ENCODE data around the gene HOXA3. TPM values are rescaled to one million over a fixed set of nuclear protein-coding genes. Genes with fewer than 3 reads are reported as not detected.

HOXA3 gene
- polyA plus RNA-seq, 5 donors, result 33.5 to 53.1 (median 39.9) TPM

GRCh38 chr7:27064159-27064558 is 88.2 kb downstream of the HOXA3 start:
- DNase-seq, result peak; percentile 26 to 37

DNA sequence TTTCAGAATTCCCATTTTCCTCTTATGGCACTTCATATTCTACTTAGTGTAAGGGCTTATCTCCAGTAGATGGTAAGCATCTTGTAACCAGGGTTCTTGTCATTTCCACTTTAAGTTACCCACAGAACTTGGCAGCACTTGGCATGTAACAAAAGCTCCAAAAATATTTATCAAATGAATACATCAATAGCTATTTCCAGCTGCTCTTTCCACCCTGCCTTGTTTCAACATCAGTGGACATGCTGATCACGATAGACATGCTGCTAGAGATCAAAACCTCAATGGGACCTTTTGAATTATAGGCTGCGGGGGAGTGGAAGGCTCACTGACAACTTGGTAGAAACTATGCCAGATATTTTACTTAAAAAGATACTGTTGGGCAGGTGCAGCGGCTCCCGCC is 89.4 kb downstream of the HOXA3 start:
- DNase-seq, result no peak

Other genes starting within 250 kb of the HOXA3 start
- gene HOXA1, start 56.6 kb downstream of the HOXA3 start, polyA plus RNA-seq (ENCODE audit: insufficient read depth in 1 of 5, insufficient read length in 5 of 5, low replicate concordance in 1 of 5), result 1 to 10 TPM; 1.8 to 2.8 (median 2.2) TPM
- gene HOXA2, start 49.9 kb downstream of the HOXA3 start, polyA plus RNA-seq (ENCODE audit: insufficient read depth in 1 of 5, insufficient read length in 5 of 5, low replicate concordance in 1 of 5), result 10 to 100 TPM; 16.0 to 23.8 (median 18.1) TPM
- 10 to 100 TPM; 32.3 to 39.5 (median 38.3) TPM for gene HOXA4, start 21.8 kb downstream of the HOXA3 start, polyA plus RNA-seq (ENCODE audit: insufficient read depth in 1 of 5, insufficient read length in 5 of 5, low replicate concordance in 1 of 5)
- gene HOXA5, start 8.9 kb downstream of the HOXA3 start, polyA plus RNA-seq (ENCODE audit: insufficient read depth in 1 of 5, insufficient read length in 5 of 5, low replicate concordance in 1 of 5), result 10 to 100 TPM; 77.5 to 95.7 (median 86.2) TPM
- gene HOXA6, start 4.8 kb downstream of the HOXA3 start, polyA plus RNA-seq (ENCODE audit: insufficient read depth in 1 of 5, insufficient read length in 5 of 5, low replicate concordance in 1 of 5), result 10 to 100 TPM; 10.8 to 15.6 (median 13.8) TPM
- gene HOXA7, start 4.1 kb upstream of the HOXA3 start, polyA plus RNA-seq (ENCODE audit: insufficient read depth in 1 of 5, insufficient read length in 5 of 5, low replicate concordance in 1 of 5), result 1 to 10 TPM; 4.3 to 5.4 (median 4.8) TPM
- 1 to 10 TPM in 1 of 5 donors, under 1 TPM in 4; 0.17 to 1.2 (median 0.29) TPM for gene HOXA9, start 13.0 kb upstream of the HOXA3 start, polyA plus RNA-seq (ENCODE audit: insufficient read depth in 1 of 5, insufficient read length in 5 of 5, low replicate concordance in 1 of 5)
- gene HOXA10, start 21.7 kb upstream of the HOXA3 start, polyA plus RNA-seq (ENCODE audit: insufficient read depth in 1 of 5, insufficient read length in 5 of 5, low replicate concordance in 1 of 5), result 1 to 10 TPM in 1 of 5 donors, under 1 TPM in 2, not detected in 2; 0.12 to 1.4 (median 0.94) TPM
- under 1 TPM in 2 of 5 donors, not detected in 3; 0.19 to 0.35 TPM for gene HOXA11, start 32.6 kb upstream of the HOXA3 start, polyA plus RNA-seq (ENCODE audit: insufficient read depth in 1 of 5, insufficient read length in 5 of 5, low replicate concordance in 1 of 5)
- under 1 TPM in 1 of 5 donors, not detected in 4; 0.06 TPM for gene HOXA13, start 47.5 kb upstream of the HOXA3 start, polyA plus RNA-seq (ENCODE audit: insufficient read depth in 1 of 5, insufficient read length in 5 of 5, low replicate concordance in 1 of 5)
- not detected for gene EVX1, start 90.2 kb upstream of the HOXA3 start, polyA plus RNA-seq (ENCODE audit: insufficient read depth in 1 of 5, insufficient read length in 5 of 5, low replicate concordance in 1 of 5)